ENCODE data around the gene LACTBL1.

The LACTBL1 gene

DNA sequence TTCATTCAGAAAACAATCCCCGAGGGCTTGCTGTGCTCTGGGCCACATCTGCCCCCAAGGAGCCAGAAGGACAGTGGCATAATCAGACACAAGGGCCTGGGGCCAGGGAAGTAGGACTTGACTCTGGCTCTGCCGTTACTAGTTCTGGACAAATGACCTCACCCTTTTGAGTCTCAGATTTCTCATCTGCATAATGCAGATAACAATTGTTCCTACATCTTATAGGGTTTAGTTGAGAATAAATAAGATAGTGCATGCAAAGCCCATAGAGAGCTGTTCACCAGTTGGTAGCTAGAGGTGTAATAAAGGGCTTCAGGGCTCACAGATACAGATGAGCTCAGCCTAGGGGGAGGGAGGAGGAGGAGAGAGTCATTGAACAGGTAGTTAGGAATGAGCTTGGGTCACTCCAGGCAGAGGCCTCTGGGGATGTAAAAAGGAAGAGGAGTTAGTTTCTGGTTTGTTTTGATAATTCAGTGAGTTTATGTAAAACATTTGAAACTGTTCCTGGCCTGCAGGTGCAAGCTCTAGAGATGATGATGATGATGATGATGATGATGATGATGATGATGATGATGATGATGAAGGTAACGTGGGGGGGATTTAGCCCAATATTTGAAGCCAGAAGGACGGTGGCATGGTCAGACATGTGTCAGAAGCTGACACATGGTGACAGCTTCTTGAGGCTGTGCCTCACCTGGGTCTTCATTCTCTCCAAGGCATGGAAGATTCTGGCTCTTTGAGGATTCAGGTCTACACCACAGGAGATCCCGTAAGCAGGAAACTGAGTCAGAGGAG lies 858 bp downstream of the LACTBL1 start:
- no peak overlapping the region for H3K4me3 ChIP-seq (ENCODE audit: low read length)
- no peaks in the 10 kb centered on the region for H3K9me3 ChIP-seq (ENCODE audit: control insufficient read depth, low read length)
- H3K27me3 ChIP-seq (ENCODE audit: control insufficient read depth, insufficient read depth, low read length) = peaks cover 23% of the 10 kb centered on the region
- H3K4me1 ChIP-seq (ENCODE audit: control insufficient read depth, insufficient read depth, low read length) = no peaks in the 10 kb centered on the region
- no peaks in the 10 kb centered on the region for H3K36me3 ChIP-seq (ENCODE audit: control insufficient read depth, insufficient read depth, low read length)
- no peak overlapping the region for H3K9ac ChIP-seq (ENCODE audit: low read length)

DNA sequence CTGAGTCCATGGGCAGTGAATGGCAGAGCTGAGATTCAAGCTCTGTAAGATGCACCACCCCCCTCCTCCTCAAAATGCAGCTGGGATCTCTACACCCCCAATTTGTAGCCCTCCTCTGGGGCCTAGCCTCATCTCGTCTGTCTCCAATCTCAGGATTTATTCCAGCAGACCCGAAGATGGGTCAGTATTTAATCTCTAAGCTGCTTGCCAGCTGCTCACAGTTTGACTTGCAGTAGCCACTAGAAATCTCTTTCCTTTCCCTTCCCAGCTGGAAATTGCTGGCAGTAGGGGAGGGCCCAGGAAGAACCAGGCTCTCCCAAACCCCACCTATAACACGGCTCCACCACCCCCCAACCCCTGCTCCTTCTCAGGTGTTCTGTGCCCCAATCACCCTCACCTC lies 1.5 kb downstream of the LACTBL1 start:
- Histone ChIP-seq H3K36me3 (ENCODE audit: control insufficient read depth, insufficient read depth, low read length) (no peaks in the 10 kb centered on the region), H3K4me3 (ENCODE audit: low read length) (no peak overlapping the region), H3K4me1 (ENCODE audit: control insufficient read depth, insufficient read depth, low read length) (no peaks in the 10 kb centered on the region), H3K27me3 (ENCODE audit: control insufficient read depth, insufficient read depth, low read length) (peaks cover 23% of the 10 kb centered on the region), H3K9ac (ENCODE audit: low read length) (no peak overlapping the region), H3K9me3 (ENCODE audit: control insufficient read depth, low read length) (no peaks in the 10 kb centered on the region)

DNA sequence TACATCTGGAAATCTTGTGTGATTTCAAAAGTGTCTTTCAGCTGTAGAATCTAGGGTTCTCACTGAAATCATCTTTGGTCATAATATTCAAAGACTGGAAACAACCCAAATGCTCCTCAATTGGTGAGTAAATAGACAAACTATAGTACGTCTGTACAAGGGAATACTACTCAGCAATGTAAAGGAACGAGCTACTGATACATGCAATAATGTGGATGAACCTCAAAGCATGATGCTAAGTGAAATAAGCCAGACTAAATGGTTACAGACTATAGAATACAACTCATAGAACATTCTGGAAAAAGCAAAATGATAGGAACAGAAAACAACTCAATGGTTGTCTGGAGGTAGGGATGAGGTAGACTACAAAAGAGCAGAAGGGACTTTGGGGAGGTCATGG lies 2.6 kb downstream of the LACTBL1 start:
- no peaks in the 10 kb centered on the region for H3K36me3 ChIP-seq (ENCODE audit: control insufficient read depth, insufficient read depth, low read length)
- no peaks in the 10 kb centered on the region for H3K4me1 ChIP-seq (ENCODE audit: control insufficient read depth, insufficient read depth, low read length)
- H3K4me3 ChIP-seq (ENCODE audit: low read length) = no peak overlapping the region
- peaks cover 17% of the 10 kb centered on the region for H3K27me3 ChIP-seq (ENCODE audit: control insufficient read depth, insufficient read depth, low read length)
- H3K9ac ChIP-seq (ENCODE audit: low read length) = no peak overlapping the region
- H3K9me3 ChIP-seq (ENCODE audit: control insufficient read depth, low read length) = no peaks in the 10 kb centered on the region

DNA sequence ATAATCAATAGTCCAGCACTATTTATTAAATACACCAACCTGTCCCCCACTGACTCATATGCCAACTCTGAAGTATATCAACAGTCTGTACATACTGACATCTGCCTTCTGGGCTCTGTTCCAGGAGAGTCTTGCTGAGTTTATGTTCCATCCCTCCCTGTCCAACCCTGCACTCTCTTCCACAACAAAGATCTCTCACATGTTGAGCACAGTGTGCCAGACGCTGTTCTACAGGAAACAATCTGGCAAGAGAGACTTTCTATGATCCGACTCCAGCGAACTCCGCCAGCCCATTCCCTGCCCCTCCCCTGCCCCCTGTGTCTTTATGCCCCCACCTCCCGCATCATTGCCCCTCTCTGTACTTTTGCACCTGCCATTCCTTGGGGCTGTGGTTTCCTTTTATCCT lies 3.4 kb downstream of the LACTBL1 start:
- Histone ChIP-seq H3K4me3 (ENCODE audit: low read length) (no peak overlapping the region), H3K4me1 (ENCODE audit: control insufficient read depth, insufficient read depth, low read length) (no peaks in the 10 kb centered on the region), H3K9me3 (ENCODE audit: control insufficient read depth, low read length) (no peaks in the 10 kb centered on the region), H3K36me3 (ENCODE audit: control insufficient read depth, insufficient read depth, low read length) (no peaks in the 10 kb centered on the region), H3K9ac (ENCODE audit: low read length) (no peak overlapping the region), H3K27me3 (ENCODE audit: control insufficient read depth, insufficient read depth, low read length) (peaks cover 17% of the 10 kb centered on the region)

DNA sequence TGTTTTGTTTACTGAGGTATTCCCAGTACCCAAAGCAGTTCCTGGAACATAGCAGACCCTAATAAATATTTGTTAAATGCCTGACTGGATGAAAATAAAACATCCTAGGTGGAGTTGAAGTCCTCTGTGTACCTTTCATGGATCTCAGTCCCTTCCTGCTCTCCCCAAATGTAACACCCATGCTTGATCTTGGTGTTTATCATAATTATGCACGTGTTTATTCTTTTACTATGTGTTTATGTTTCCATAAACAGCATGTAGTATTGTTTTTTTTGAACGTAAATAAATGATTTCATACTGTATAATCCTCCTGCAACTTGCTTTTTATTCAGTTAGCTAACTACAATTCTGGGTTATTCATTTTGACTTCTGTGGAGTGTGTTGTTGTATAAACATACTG lies 4.8 kb downstream of the LACTBL1 start:
- Histone ChIP-seq H3K9ac (ENCODE audit: low read length) (no peak overlapping the region), H3K27me3 (ENCODE audit: control insufficient read depth, insufficient read depth, low read length) (peaks cover 13% of the 10 kb centered on the region), H3K4me3 (ENCODE audit: low read length) (no peak overlapping the region), H3K4me1 (ENCODE audit: control insufficient read depth, insufficient read depth, low read length) (no peaks in the 10 kb centered on the region), H3K9me3 (ENCODE audit: control insufficient read depth, low read length) (no peaks in the 10 kb centered on the region), H3K36me3 (ENCODE audit: control insufficient read depth, insufficient read depth, low read length) (no peaks in the 10 kb centered on the region)

DNA sequence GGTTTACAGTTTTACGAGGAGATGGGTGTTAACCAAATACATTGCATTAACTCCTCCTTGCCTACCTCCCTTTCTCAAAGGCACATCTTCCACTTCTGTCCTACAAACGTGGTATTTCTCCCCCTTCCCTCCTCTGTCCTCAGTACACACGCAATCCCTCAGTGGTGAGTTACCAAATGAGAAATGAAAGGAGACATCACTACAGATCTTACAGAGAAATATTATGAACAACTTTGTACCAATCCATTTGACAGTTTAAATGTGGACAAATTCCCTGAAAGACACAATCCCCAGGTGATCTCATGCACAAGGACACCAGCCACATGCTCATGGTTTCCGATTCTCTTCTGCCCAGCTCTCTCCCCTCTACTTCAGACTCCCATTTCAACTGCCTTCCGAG lies 6.4 kb downstream of the LACTBL1 start:
- Histone ChIP-seq H3K9ac (ENCODE audit: low read length) (no peak overlapping the region), H3K4me3 (ENCODE audit: low read length) (no peak overlapping the region), H3K4me1 (ENCODE audit: control insufficient read depth, insufficient read depth, low read length) (no peaks in the 10 kb centered on the region), H3K27me3 (ENCODE audit: control insufficient read depth, insufficient read depth, low read length) (peaks cover 10% of the 10 kb centered on the region), H3K9me3 (ENCODE audit: control insufficient read depth, low read length) (no peaks in the 10 kb centered on the region), H3K36me3 (ENCODE audit: control insufficient read depth, insufficient read depth, low read length) (no peaks in the 10 kb centered on the region)

DNA sequence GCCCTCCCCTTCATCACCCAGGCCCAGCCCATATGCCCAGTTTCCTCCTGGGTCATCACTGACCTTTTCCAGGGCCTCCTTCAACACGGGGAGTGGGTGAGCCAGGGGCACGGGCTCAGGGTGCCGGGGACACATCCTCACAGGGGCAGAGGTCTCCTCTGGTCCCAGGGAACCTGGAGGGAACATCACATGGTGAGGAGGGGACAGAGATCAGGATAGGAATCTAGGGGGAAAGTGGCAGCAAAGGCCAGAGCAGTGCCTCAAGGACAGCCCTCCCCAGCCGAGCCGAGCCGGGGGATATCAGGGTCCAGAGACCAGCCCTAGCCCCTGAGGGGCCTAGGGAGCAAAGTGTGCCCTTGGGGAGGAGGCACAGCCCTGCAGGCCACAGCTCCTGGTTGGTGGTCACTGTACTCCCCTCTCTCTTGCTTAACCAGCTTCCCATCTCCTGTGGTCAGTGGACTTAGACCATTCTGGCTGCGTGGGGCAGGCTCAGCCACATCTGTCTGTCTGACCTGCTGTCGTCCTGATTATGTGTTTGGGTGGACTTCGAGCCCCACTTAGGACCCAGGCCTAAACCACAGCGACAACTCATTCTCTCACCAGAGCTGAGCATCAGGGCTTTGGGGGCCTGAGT lies 9.5 kb downstream of the LACTBL1 start:
- Histone ChIP-seq H3K4me1 (ENCODE audit: control insufficient read depth, insufficient read depth, low read length) (no peaks in the 10 kb centered on the region), H3K27me3 (ENCODE audit: control insufficient read depth, insufficient read depth, low read length) (peaks cover 3% of the 10 kb centered on the region), H3K4me3 (ENCODE audit: low read length) (no peak overlapping the region), H3K36me3 (ENCODE audit: control insufficient read depth, insufficient read depth, low read length) (no peaks in the 10 kb centered on the region), H3K9me3 (ENCODE audit: control insufficient read depth, low read length) (no peaks in the 10 kb centered on the region), H3K9ac (ENCODE audit: low read length) (no peak overlapping the region)

DNA sequence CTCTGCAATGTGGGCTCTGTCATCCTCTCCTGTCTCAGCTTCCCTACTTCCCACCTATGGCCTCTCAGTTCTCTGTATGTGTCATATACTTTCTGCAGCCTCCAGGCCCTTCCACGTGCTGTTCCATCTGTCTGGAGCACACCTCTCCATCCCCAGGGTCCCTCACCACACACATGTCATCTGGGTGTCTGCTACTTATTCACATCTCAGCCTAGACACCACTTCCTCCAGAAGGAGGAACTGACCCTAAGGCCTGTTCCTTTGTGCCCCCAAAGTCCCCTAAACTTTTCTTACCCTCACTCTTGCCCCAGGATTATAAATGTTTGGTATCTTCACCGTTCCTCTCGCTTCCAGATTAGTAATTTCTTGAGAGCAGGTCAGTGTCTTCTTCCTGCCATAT lies 10.1 kb downstream of the LACTBL1 start:
- Histone ChIP-seq H3K27me3 (ENCODE audit: control insufficient read depth, insufficient read depth, low read length) (peaks cover 3% of the 10 kb centered on the region), H3K4me1 (ENCODE audit: control insufficient read depth, insufficient read depth, low read length) (no peaks in the 10 kb centered on the region), H3K4me3 (ENCODE audit: low read length) (no peak overlapping the region), H3K9me3 (ENCODE audit: control insufficient read depth, low read length) (no peaks in the 10 kb centered on the region), H3K9ac (ENCODE audit: low read length) (no peak overlapping the region), H3K36me3 (ENCODE audit: control insufficient read depth, insufficient read depth, low read length) (no peaks in the 10 kb centered on the region)

DNA sequence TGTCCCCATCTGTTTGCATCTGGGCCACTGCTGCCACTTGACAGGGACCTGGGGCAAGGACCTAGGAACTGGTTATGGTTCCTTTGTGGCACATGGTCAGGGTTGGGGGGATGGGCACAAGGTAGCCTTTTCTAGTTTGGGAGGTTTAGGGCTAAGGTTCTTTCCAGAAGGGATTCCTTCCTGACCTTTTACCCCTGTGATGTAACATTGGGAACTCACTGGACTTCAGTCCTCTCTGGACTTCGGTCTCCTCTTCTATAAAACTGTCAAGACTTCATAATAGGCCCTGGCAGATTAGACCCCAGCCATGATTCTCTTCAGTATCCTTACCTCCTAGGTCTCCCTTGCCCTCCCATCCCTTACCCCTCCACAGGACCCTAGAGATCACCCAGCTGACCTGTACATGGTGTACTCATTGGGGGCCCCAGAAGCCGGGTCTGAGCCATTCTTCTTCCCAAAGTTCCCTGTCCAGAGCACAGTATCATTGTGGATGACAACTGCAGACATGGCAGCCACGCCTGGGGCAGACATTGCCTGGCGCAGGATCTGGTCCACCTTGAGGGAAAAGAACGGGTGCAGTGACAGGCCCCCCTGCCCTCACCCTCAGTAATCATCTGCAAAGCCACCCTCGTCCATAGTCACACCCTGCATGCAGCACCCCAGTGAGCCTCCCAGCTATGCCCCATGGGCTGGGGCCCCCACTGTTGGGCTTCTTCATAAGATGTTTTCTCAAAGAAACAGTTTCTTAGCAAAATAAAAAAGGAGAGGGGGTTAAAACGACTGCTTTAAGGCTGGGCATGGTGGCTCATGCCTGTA lies 12.9 kb downstream of the LACTBL1 start:
- Histone ChIP-seq H3K9me3 (ENCODE audit: control insufficient read depth, low read length) (no peaks in the 10 kb centered on the region), H3K27me3 (ENCODE audit: control insufficient read depth, insufficient read depth, low read length) (peaks cover 8% of the 10 kb centered on the region), H3K4me3 (ENCODE audit: low read length) (no peak overlapping the region), H3K36me3 (ENCODE audit: control insufficient read depth, insufficient read depth, low read length) (no peaks in the 10 kb centered on the region), H3K4me1 (ENCODE audit: control insufficient read depth, insufficient read depth, low read length) (no peaks in the 10 kb centered on the region), H3K9ac (ENCODE audit: low read length) (no peak overlapping the region)

DNA sequence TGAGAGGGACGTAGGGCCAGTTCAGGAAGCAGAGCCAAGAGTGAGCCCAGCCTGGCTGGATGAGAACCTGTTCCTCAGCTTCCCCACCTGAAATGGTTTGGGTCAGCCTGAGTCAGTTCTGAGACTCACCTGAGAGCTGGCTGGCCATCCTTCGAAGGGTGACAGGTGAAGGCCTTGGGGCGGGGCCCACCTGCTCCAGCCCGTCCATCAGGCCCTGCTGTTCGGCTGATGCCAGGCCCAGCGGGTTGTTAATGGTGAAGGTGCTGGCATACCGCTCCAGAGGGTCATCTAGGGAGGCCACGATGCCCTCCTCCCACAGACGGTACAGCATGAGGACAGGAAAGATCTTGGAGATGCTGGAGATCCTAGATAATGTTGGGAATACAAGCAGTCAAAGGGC lies 14.1 kb downstream of the LACTBL1 start:
- Histone ChIP-seq H3K4me3 (ENCODE audit: low read length) (no peak overlapping the region), H3K36me3 (ENCODE audit: control insufficient read depth, insufficient read depth, low read length) (no peaks in the 10 kb centered on the region), H3K4me1 (ENCODE audit: control insufficient read depth, insufficient read depth, low read length) (no peaks in the 10 kb centered on the region), H3K9me3 (ENCODE audit: control insufficient read depth, low read length) (no peaks in the 10 kb centered on the region), H3K27me3 (ENCODE audit: control insufficient read depth, insufficient read depth, low read length) (peaks cover 20% of the 10 kb centered on the region), H3K9ac (ENCODE audit: low read length) (no peak overlapping the region)

DNA sequence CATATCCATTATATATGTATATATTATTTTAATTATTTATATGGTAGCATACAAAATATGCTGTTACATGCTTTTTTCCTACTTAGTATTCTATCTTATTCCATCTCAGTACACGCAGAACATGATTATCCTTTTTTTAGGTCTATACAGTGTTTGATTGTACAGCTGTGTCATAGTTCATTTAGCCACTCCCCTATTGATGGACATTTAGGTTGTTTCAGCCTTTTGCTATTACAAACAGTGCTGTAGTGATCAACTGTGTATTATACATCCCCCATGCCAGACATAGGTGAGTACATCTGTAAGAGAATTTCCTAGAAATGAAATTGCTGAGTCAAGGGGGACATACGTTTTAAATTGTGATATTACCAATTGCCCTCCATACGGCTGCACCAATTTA lies 15.6 kb downstream of the LACTBL1 start:
- H3K27me3 ChIP-seq (ENCODE audit: control insufficient read depth, insufficient read depth, low read length) = peaks cover 35% of the 10 kb centered on the region
- H3K36me3 ChIP-seq (ENCODE audit: control insufficient read depth, insufficient read depth, low read length) = no peaks in the 10 kb centered on the region
- H3K4me3 ChIP-seq (ENCODE audit: low read length) = no peak overlapping the region
- no peaks in the 10 kb centered on the region for H3K4me1 ChIP-seq (ENCODE audit: control insufficient read depth, insufficient read depth, low read length)
- H3K9me3 ChIP-seq (ENCODE audit: control insufficient read depth, low read length) = no peaks in the 10 kb centered on the region
- no peak overlapping the region for H3K9ac ChIP-seq (ENCODE audit: low read length)

DNA sequence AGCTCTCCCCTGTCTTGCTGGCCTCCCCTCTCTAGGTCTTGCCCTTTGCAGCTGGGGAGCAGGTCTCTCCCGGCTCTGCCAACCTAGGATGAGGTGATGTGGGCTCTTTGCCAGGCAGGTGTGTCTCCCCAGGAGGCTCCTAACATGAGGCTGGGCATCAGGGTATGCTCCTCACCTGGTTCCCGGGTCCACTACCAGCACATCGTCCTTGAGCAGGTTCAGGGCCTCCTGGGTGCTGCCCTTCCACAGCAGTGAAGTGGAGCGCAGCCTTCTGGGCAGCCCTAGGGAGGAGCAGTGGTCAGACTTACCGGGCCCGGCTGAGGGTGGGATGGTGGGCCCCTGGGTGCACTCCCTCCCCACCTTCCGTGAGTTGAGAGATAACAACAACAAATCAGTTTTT lies 17.5 kb downstream of the LACTBL1 start:
- Histone ChIP-seq H3K27me3 (ENCODE audit: control insufficient read depth, insufficient read depth, low read length) (peaks cover 36% of the 10 kb centered on the region), H3K4me3 (ENCODE audit: low read length) (no peak overlapping the region), H3K36me3 (ENCODE audit: control insufficient read depth, insufficient read depth, low read length) (no peaks in the 10 kb centered on the region), H3K9ac (ENCODE audit: low read length) (no peak overlapping the region), H3K9me3 (ENCODE audit: control insufficient read depth, low read length) (no peaks in the 10 kb centered on the region), H3K4me1 (ENCODE audit: control insufficient read depth, insufficient read depth, low read length) (no peaks in the 10 kb centered on the region)

All from mucosa of stomach (tissue), 1 donor.